Astrocyte of the spinal cord (primary cell): ENCODE measurements around the gene CHD6.

Experiments used
- DNase-seq: peaks from one replicate; pipeline ENCODE4 v3.0.0; 2011; ENCODE audit warnings: low read depth, low spot score
- H3K4me3 ChIP-seq: 2 replicates; pipeline ENCODE4 v1.5.1; 2011; ENCODE audit warnings: low read depth, mild to moderate bottlenecking, low read length, moderate library complexity
- CTCF ChIP-seq: IDR thresholded peaks from 2 replicates; pipeline ENCODE4 v1.5.1; 2012; ENCODE audit warnings: low read depth, mild to moderate bottlenecking, low read length, inconsistent platforms
- in situ Hi-C: cut with HindIII; loops from 2 replicates; pipeline ENCODE4 v1.10.0; 2017; ENCODE audit warnings: low sequenced_read_pairs

CHD6 gene

GRCh38 chr20:41475503-41475902, 142.7 kb downstream of the CHD6 start:
- in situ Hi-C loops = no loop called here
- peak; percentile 5 for DNase-seq
- H3K4me3 ChIP-seq = no peak overlapping the region
- TF ChIP-seq CTCF = no peak

GRCh38 chr20:41470362-41471095, 147.6 kb downstream of the CHD6 start:
- in situ Hi-C loops = no loop called here
- no peak overlapping the region for H3K4me3 ChIP-seq
- DNase-seq = no peak
- no peak for TF ChIP-seq CTCF

- in situ Hi-C loops = no loop called here
- TF ChIP-seq CTCF = no peak
- DNase-seq = no peak
- no peak overlapping the region for H3K4me3 ChIP-seq
Observed at GRCh38 chr20:41469868-41470267, 148.3 kb downstream of the CHD6 start.

- in situ Hi-C loops = no loop called here
- H3K4me3 ChIP-seq = no peak overlapping the region
- TF ChIP-seq CTCF = no peak
- no peak for DNase-seq
Observed at GRCh38 chr20:41468994-41469600, 149.1 kb downstream of the CHD6 start.

GRCh38 chr20:41467690-41468089, 150.5 kb downstream of the CHD6 start:
- in situ Hi-C loops = no loop called here
- DNase-seq = no peak
- no peak for TF ChIP-seq CTCF
- no peak overlapping the region for H3K4me3 ChIP-seq

GRCh38 chr20:41467220-41467619, 151.0 kb downstream of the CHD6 start:
- no peak for DNase-seq
- no peak overlapping the region for H3K4me3 ChIP-seq
- in situ Hi-C loops = no loop called here
- TF ChIP-seq CTCF = no peak
